NCI-H2107 treated with DMSO at 0.1 percent for 48 hours (cell line): ENCODE results near the gene IRF5.

Experiments
- DNase-seq: peaks from one replicate; lab custom pipeline; 2025; ENCODE audit not compliant: unreplicated experiment; lab: John Stamatoyannopoulos, UW

The IRF5 gene, protein sequence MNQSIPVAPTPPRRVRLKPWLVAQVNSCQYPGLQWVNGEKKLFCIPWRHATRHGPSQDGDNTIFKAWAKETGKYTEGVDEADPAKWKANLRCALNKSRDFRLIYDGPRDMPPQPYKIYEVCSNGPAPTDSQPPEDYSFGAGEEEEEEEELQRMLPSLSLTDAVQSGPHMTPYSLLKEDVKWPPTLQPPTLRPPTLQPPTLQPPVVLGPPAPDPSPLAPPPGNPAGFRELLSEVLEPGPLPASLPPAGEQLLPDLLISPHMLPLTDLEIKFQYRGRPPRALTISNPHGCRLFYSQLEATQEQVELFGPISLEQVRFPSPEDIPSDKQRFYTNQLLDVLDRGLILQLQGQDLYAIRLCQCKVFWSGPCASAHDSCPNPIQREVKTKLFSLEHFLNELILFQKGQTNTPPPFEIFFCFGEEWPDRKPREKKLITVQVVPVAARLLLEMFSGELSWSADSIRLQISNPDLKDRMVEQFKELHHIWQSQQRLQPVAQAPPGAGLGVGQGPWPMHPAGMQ

DNA sequence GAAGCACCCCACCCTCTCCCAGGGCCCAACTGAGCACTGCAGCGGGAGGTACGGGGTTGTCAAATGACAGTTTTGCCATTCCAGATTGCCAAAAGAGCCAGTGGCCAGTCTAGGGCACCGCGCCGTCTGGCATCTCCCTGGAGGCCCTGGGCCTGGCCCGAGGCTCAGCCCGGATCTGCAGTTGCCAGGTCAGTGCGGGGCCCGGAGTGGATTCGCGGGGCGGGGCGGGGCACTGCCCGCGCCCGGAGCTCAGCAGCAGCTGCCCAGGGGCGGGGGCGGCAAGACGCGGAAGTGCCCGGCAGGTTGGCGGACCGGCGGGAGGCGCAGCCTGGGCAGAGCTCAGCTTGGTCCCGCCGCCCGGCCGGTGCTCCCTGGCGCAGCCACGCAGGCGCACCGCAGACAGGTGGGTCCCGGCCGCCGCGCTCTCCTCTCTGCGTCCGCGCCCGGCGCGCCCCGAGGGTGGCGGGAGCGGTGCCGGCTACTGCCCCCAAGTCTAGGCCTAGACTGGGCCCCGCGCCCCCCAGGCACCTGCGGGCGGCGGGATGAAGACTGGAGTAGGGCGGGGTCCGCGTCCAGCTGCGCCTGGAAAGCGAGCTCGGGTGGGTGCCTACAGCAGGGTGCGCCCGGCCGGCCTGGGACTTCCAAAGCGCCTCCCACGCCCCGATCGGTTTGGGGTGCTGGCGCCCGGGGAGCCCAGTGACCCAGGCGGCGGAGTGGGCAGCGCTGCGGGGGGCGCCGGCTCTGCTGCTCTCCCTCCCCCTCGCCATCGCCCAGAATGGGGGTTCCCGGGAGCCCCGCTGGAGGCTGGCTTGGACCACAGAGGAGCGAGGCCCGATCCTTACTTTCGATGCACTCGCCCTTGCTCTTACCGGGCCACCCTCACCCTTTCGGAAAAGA, at the start of gene IRF5:
IRF5 (plus strand) TSS at position 281 of the 897 bp plus-strand sequence. CDS start 4,155 bp downstream, outside the sequence.
- DNase-seq, result peak; percentile 15

DNA sequence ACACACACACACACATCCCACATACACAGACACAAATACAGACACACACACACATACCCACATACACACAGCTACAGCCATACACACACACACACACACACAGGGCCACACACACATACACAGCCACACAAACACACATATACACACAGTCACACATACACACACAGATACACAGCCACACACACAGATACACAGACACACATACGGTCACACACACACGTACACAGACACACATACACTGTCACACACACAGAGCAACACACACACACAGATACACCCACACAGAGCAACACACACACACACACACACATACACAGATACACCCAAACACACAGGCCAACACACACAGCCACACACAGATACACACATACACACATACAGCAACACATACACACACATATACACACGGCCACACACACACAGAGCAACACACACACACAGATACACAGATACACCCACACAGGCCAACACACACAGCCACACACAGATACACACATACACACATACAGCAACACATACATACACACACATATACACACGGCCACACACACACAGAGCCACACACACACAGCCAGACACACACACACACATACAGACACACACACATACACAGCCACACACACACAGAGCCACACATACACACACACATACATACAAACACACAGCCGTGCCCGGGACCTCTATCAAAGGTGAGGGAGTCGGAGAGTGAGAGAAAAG, 49.5 kb upstream of the IRF5 start:
- no peak for DNase-seq

DNA sequence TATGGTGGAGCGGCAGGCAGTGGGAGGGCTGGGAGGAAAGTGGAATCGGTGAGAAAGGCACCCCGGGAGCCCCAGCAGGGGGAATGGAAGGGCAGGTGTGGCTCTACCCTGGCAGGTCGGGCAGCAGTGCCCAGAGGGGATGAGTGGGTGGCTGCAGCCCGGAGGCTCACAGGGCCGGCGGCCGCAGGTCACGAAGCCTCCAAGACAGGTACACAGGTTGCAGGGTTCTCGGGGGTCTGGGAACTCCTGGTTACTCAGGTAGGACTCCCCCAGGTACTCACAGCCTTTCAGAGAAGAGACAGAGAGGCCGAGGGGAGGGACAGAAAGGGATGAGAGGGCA, 49.0 kb upstream of the IRF5 start:
- no peak for DNase-seq

DNA sequence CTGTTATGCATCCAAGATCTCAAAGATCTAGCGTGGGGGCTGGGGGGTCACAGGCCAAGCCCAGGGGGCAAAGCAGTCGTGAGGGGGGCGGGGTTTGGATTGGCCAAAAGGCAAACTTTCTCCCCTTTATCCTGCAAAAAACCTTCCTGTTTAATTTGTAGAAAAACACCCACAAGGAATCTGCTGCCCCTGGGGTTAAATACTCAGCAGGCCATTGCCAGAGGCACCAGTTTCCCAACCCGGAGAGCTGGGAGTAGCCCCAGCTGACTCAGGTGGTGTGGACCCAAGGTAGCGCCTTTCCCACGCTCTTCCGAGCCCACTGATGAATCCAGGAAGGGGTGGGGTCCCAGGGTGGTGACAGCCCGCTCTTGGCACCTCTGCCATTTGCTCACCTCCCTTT, 48.6 kb upstream of the IRF5 start:
- no peak for DNase-seq

DNA sequence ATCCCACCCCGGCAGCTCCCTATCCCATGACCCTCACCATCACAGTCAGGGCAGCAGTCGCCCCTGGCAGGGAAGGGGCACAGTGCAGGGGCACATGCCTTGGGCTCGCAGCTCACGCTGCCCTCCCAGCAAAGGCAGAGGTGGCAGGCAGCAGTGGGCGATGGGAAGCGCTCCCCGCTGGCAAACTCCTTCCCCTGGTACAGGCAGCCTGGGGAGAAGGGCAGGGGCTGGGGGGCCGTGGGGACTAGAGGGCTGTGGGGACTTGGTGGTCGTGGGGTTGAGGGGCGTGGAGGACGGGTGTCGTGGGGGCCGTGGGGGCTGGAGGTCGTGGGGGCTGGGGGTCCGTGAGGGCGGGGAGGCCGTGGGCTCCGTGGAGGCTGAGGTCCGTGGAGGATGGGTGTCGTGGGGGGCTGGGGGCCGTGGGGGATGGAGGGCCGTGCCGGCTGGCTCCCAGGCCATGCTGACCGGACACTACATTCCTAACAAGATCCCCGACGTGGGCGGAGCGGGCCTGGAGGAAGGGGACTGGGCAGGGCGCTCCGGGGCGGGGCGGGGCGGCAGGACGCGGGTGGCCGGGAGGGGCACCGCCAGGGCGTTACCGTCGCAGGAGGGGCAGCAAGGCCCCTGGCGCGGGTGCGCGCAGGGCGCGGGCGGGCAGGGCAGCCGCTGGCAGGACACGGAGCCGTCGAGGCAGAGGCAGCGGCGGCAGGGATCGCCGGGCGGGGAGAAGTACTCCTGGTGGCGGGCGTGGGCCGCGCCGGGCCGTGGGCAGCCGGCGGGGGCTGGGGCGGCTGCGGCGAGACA, 47.2 kb upstream of the IRF5 start:
- DNase-seq, result no peak

DNA sequence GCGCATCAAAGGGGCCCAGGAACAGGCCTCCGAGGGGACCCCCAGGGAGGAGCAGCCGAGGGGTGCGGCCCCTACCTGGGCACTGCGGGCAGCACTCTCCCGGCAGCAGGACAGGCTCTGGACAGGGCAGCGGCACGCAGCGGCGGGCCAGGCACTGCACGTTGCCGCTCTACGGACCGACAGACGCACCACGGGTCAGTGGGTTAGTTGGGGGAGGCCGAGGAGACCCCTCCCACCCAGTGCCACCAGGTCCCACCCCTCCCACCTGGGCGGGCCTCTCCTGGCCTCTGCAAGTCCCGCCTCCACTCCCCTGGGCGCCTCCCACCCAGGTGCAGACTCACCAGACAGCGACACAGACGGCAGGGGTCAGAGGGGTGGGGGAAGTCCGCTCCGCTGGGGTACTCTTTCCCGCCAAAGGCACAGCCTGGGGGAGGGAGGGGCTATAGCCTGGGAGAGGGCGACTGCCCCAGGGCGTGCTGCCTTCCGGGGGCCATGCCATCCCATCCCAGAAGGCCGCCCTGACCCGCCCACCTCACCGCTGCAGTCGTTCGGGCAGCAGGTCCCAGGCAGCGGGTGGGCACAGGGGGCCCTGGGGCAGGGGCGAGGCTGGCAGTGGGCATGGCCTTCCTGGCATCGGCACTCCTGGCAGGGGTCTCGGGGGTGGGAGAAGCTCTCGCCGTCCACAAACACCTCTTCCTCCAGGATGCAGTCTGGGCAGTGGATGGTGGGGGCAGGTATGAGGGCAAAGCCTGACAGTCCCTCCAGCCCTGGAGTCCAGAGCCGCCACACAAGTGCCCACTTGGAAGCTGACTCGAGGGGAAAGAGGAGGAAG, 46.4 kb upstream of the IRF5 start:
- DNase-seq, result no peak

DNA sequence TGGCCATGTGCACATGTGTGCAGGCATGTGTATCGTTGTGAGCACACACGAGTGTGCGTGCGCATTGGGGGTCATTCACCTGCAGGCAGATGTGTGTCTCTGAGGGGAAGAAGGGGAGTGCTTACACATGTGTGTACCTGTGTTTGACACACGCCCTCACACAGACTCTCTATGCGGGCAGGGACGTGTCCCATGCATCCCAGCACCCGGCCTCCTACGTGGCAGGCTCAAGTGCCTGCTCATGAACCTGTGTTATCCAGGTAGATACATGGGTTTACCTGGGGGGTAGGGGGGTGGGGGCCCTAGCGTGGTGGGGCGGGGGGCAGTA, 45.8 kb upstream of the IRF5 start:
- DNase-seq, result no peak

DNA sequence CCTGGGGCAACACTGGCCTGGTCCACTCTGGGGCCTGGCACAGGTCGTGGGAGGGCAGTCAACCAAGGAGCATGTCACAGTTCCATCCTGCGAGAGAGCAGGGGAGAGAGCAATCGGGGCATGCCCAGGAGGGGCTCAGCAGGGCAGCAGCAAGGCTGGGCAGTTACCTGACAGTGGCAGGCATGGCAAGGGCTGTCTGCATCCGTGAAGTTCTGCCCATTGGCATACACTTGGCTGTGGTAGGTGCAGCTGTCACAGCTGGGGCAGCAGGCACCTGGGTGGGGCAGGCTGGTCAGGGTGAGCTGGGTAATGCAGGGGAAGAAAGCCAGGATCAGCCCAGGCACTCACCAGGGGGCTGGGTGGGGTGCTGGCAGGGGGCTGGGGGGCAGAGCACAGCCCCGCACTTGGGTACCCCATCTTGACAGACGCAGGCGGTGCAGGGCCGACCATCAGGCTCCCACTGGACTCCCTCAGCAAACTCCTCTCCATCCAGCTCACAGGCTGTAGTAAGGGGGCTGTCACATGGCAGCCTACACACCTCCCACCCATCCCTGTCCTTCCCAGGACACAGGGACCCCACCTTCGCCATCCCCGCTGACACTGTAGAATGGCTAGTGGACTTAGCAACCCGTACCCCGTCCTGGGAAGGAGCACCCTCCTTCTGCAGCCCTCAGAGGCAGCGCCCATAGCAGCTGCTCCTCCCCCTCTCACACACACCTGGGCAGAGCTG, 45.0 kb upstream of the IRF5 start:
- DNase-seq, result no peak

DNA sequence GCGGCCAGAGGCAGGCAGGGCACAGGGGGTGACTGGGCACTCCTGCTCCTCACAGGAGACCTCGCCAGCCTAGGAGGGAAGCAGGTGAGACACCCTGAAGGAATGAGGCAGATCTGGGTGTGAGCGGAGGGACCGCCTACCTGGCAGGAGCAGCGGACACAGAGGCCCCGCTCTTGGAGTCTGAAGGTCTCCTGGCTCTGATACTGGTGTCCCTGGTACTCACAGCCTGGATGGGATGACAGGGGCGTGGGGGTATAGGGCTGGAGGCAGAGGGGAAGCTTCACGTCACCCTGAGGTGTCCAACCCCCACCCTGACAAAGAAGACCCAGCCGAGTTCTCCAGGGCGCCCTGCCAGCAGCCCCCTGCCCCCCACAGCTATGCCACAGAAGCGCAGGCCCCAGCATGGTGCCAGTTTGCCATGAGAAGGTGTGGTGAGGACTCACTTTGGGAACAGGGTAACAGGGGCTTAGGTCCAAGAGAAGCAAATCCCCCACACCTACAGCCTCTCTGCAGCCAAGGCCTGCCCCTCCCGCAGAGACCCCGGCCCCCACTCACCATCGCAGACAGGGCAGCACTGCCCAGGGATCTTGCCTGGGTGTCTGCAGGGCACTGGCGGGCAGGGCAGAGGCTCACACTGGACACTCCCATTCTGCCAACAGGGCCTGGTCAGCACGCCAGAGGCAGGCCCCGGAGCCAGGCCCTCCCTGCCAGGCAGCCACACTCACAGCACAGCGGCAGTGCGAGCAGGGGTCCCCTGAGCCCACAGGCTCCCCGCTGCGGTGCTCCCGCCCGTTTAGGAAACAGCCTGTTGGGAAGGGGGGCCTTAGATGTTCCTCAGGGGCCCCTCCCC, 44.3 kb upstream of the IRF5 start:
- DNase-seq, result no peak

DNA sequence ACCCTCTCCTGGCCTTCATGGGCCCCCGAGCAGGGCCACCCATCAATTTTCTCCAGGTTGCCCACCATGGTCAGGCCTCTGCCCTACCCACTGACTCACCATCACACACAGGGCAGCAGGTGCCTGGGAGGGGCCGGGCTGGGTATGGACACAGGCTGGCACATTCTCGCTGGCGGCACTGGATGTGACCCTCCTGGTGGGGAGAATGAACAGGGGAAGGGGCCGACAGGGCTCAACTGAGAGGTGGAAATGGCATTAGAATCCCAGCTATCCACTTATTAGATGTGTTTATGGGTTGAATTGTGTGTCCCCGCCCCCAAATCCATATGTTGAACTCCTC, 43.7 kb upstream of the IRF5 start:
- DNase-seq, result no peak

DNA sequence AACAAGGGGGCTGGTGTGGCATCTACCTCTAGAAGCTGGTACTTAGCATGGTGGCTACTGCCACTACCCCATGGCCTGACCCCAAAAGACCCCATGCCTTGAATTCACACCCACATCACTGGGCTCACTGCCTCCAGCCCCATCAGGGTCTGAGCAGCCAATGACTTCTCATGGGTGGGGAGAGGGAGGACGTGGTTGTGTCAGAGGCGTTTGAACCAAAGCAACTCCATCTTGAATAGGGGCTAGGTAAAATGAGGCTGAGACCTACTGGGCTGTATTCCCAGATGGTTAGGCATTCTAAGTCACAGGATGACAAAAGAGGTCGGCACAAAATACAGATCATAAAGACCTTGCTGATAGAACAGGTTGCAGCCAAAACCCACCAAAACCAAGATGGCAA, 42.4 kb upstream of the IRF5 start:
- no peak for DNase-seq

DNA sequence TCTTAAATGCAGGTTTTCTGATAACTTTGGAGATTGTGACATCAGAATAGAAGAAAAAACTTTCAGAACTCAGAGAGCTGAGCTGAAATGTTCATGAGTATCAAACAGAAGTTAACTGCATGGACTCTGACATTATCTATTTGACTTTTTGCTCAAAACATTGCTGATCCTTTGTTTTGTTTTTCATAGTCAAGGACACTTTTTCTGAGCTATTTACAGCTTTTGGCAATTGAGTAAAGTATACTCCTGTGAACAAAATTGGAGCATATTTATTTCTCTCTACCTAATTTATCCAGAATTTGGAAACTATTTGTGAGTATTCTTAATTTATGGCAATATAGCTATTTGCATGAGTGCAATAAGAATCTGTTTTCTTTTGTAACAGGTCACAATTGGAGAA, 38.3 kb upstream of the IRF5 start:
- no peak for DNase-seq

DNA sequence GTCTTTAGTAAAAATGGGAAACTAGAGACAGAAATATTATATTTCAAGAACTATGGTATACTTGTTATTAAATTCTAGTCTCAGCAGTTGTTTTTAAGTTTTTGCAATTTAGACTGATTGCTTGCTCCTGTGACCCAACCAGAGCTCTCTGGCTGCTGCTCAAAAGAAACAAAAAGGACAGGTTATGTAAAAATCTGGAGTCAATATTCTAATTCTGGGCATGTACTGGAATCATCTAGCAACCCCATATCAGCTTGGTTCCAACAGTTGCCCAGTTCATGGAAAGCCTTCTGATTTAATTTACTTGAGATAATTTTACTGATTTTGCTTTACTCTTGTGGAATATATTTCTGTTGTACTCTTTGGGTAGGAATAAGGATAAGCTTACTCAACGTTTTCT, 37.5 kb upstream of the IRF5 start:
- no peak for DNase-seq

DNA sequence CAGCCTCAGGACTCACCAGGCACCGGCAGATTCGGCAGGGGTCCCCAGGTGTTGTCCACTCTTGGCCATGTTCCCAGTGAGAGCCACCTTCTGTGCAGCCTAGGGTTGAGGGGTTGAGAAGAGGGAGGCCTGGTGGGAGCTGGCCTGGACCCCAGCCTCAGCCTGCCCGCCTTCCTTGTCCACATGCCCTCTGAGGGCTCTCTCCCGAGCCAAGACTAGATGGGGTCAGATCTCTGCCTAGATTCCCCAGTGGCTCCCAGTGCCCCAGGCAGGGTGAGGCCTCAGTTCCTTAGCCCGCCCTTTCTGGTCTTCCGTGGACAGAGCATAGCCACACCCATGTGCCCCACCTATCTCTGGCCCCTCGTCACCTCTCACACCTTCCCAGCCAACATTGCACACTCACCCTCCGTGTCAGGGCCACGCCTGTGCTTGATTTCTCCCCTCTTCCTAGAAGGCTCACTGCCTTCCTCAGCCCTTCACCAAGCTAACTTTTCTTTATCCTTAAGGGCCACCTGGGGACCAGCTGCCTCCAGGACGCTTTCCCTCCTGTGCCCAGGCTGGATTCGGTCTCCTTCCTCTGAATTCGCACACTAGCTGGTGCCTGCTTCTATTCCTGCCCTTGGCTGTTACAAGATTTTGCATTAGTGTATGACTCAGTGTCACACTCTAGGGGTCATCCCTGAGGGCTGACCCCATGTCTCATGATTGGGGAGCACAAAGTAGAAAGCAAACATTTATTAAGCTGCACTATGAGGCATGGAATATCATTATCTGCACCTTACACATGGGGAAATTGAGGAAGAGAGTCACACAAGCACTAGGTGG, 34.8 kb upstream of the IRF5 start:
- DNase-seq, result no peak

DNA sequence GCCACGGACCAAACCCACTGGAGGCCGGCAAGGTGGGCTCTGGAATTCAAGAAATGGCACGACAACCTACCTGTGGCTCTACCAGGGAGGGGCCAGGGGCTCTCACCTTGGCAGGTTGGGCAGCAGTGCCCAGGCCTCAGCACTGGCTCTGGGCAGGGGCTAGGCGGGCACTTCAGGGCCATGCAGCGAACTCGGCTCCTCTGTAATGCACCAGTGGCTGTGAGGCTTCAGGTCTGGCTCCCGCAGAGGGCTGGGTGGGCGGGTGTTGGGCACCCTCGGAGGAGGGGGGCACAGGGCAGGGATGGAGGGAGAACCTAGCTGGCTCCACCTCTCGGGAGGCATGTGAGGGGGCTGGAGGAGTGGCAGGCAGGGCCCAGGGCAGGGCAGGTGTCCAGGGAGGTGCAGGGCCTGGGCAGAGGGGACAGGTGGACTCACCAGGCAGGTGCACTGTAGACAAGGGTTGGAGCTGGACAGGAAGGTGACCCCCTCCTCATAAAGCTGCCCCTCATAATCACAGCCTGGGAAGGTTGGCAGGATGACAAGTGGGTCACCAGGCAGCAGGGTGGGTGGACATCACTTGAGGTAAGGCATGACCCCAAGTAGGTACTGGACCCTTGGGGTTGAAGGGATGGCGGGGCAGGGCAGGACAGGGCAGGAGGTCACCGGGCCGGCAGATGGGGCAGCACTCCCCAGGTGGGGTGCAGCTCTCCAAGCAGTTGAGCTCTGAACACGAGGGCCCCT, 33.9 kb upstream of the IRF5 start:
- DNase-seq, result no peak

DNA sequence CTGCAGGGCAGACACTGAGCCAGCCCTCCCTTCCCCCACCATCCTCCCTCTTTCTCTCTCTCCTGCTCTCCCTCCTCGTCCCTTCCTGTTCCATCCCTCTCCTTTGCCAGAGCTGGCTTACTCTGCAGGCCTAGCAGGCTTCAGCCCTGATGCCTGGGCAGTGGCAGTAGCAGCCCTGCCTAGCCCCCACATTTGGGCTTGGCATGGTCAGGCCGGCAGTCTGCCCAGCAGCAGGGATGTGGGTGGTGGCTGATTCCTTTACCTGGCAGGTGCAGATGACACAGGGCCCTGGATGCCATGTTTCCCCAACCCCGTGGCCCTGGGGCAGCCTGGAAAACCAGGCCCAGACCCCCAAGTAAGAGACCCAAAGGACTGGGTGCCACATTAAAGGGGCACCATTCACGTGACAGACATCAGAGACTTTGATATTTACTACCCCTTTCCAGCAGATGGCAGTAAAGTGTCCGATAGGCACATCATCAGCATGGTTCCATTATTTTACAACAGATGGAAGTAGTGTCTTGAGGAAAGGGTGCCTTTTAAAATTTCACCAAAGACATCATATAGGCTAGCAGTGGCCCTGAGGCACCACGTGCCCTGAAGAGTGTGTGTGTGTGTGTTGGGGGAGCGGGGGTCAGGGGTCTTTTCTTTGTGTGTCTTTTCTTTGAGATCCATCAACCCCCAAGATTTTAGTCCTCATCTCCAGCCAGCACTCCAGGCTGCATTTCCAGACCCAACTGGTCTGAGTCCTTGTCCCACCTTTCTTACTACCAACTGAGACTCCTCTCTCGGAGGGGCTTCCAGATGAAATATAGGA, 33.1 kb upstream of the IRF5 start:
- peak; percentile 50 for DNase-seq
